WTC11 (cell line): ENCODE data around the gene EYA2. TPM values are rescaled to one million over a fixed set of nuclear protein-coding genes. Genes with fewer than 3 reads are reported as not detected.

ENCODE experiments used
- ATAC-seq: fragments of 200-7000 bp; cut with Tn5 transposase; 2 replicates; pipeline ENCODE4 v1.10.0; 2021; ENCODE audit warnings: mild to moderate bottlenecking, moderate library complexity
- CTCF ChIA-PET: fragments of 300-600 bp; sonication (Branson Sonifier 250); formaldehyde crosslinking; loops from one replicate; lab custom pipeline; 2021; ENCODE audit warnings: antibody characterized with exemption; lab: Charles Lee
- POLR2A ChIA-PET: fragments of 350-600 bp; sonication (Branson Sonifier 250); formaldehyde crosslinking; loops from one replicate; lab custom pipeline; 2021; ENCODE audit warnings: antibody characterized with exemption; lab: Charles Lee
- DNase-seq: peaks from one replicate; pipeline ENCODE4 v3.0.0; 2021; ENCODE audit warnings: low spot score
- H3K27ac Mint-ChIP-seq: 2 replicates; pipeline ENCODE4 v1.8.0; 2021; ENCODE audit warnings: mixed read lengths
- H3K27me3 Mint-ChIP-seq: 2 replicates; pipeline ENCODE4 v1.8.0; 2021; ENCODE audit warnings: low read depth, mild to moderate bottlenecking, moderate library complexity, mixed read lengths
- H3K36me3 Mint-ChIP-seq: 2 replicates; pipeline ENCODE4 v1.8.0; 2021; ENCODE audit warnings: mixed read lengths
- H3K4me1 Mint-ChIP-seq: 2 replicates; pipeline ENCODE4 v1.8.0; 2022; ENCODE audit warnings: mixed read lengths
- H3K4me3 Mint-ChIP-seq: 2 replicates; pipeline ENCODE4 v1.8.0; 2021; ENCODE audit warnings: mild to moderate bottlenecking, moderate library complexity, mixed read lengths
- H3K9me3 Mint-ChIP-seq: 2 replicates; pipeline ENCODE4 v1.8.0; 2021; ENCODE audit warnings: mixed read lengths
- E2F4 ChIP-seq: sonication (generic); formaldehyde crosslinking; IDR thresholded peaks from 2 replicates; pipeline ENCODE4 v1.8.1; 2022; ENCODE audit warnings: low read depth, mild to moderate bottlenecking, moderate library complexity, missing genetic modification reagents, borderline replicate concordance
- E2F5 ChIP-seq: sonication (generic); formaldehyde crosslinking; IDR thresholded peaks from 2 replicates; pipeline ENCODE4 v1.8.1; 2022; ENCODE audit warnings: mild to moderate bottlenecking, moderate library complexity, missing genetic modification reagents
- EMX1 ChIP-seq: fragments of 250-450 bp; sonication (Bioruptor Pico); IDR thresholded peaks from 2 replicates; pipeline ENCODE4 v1.8.0; 2021; ENCODE audit warnings: mild to moderate bottlenecking
- GTF2I ChIP-seq: fragments of 250-450 bp; sonication (Bioruptor Pico); conservative IDR thresholded peaks from 2 replicates; pipeline ENCODE4 v1.4.0; 2021; ENCODE audit warnings: mild to moderate bottlenecking
- NR2C2 ChIP-seq: sonication (generic); formaldehyde crosslinking; IDR thresholded peaks from 2 replicates; pipeline ENCODE4 v1.8.0; 2022; ENCODE audit warnings: mild to moderate bottlenecking, missing genetic modification reagents
- NR3C1 ChIP-seq: sonication (generic); formaldehyde crosslinking; conservative IDR thresholded peaks from 2 replicates; pipeline ENCODE4 v1.8.1; 2023; ENCODE audit warnings: low read depth, mild to moderate bottlenecking, missing genetic modification reagents
- OVOL2 ChIP-seq: fragments of 250-450 bp; sonication (Bioruptor Pico); IDR thresholded peaks from 2 replicates; pipeline ENCODE4 v1.9.0; 2021; ENCODE audit warnings: mild to moderate bottlenecking, borderline replicate concordance
- PRDM15 ChIP-seq: sonication (generic); formaldehyde crosslinking; IDR thresholded peaks from 2 replicates; pipeline ENCODE4 v1.8.0; 2022; ENCODE audit warnings: missing genetic modification reagents
- SMAD3 ChIP-seq: sonication (generic); formaldehyde crosslinking; IDR thresholded peaks from 2 replicates; pipeline ENCODE4 v1.8.0; 2022; ENCODE audit warnings: missing genetic modification reagents, mild to moderate bottlenecking, borderline replicate concordance
- TCF7 ChIP-seq: sonication (generic); formaldehyde crosslinking; IDR thresholded peaks from 2 replicates; pipeline ENCODE4 v1.8.0; 2022; ENCODE audit warnings: mild to moderate bottlenecking, low read depth, missing genetic modification reagents, moderate library complexity
- ZNF121 ChIP-seq: sonication (generic); formaldehyde crosslinking; IDR thresholded peaks from 2 replicates; pipeline ENCODE4 v1.8.0; 2023; ENCODE audit warnings: missing genetic modification reagents
- ZNF281 ChIP-seq: sonication (generic); formaldehyde crosslinking; IDR thresholded peaks from 2 replicates; pipeline ENCODE4 v1.8.0; 2023; ENCODE audit warnings: mild to moderate bottlenecking, missing genetic modification reagents
- total RNA-seq: library from RNA; stranded (reverse); gene quantifications from 3 replicates; pipeline ENCODE4 v1.2.3, GENCODE V29; 2021
- TF ChIP-seq, protein P1 (sequence below): fragments of 250-450 bp; sonication (Bioruptor Pico); IDR thresholded peaks from 2 replicates; pipeline ENCODE4 v1.9.0; 2021; ENCODE audit warnings: mild to moderate bottlenecking, borderline replicate concordance
- TF ChIP-seq, protein P2 (sequence below): sonication (generic); formaldehyde crosslinking; IDR thresholded peaks from 2 replicates; pipeline ENCODE4 v1.8.0; 2022; ENCODE audit warnings: mild to moderate bottlenecking, missing genetic modification reagents
- TF ChIP-seq, protein P3 (sequence below): sonication (generic); formaldehyde crosslinking; IDR thresholded peaks from 2 replicates; pipeline ENCODE4 v1.8.1; 2023; ENCODE audit warnings: mild to moderate bottlenecking, moderate library complexity, missing genetic modification reagents
- TF ChIP-seq, protein P4 (sequence below): sonication (generic); formaldehyde crosslinking; IDR thresholded peaks from 2 replicates; pipeline ENCODE4 v1.8.0; 2022; ENCODE audit warnings: mild to moderate bottlenecking, missing genetic modification reagents

Gene EYA2
- total RNA-seq, 1 experiment from 2014 or later, result 1.5 TPM

GRCh38 chr20:47041396-47041899 lies 146.8 kb downstream of the EYA2 start (continued):
- TF ChIP-seq PRDM15 (CRISPR knock-in tag), result no peak
- TF ChIP-seq NR3C1 (CRISPR knock-in tag), result no peak

GRCh38 chr20:47042464-47042863 lies 147.8 kb downstream of the EYA2 start:
- H3K36me3 Mint-ChIP-seq, result 0 out of 2 replicates have a peak, but pooled peaks cover 3% of the 10 kb centered on the region
- CTCF ChIA-PET, result interaction anchor here (2.0 kb wide), 1 partner anchor 222 kb away, joined by 5 read pairs; no protein-coding TSS in a partner anchor
- H3K9me3 Mint-ChIP-seq, result peaks cover 31% of the 10 kb centered on the region
- no peaks in the 10 kb centered on the region for H3K27me3 Mint-ChIP-seq
- no peak overlapping the region for H3K4me3 Mint-ChIP-seq
- H3K27ac Mint-ChIP-seq, result no peak overlapping the region
- ATAC-seq (no peak), DNase-seq (no peak)
- no peaks in the 10 kb centered on the region for H3K4me1 Mint-ChIP-seq
- TF ChIP-seq, protein P1, sequence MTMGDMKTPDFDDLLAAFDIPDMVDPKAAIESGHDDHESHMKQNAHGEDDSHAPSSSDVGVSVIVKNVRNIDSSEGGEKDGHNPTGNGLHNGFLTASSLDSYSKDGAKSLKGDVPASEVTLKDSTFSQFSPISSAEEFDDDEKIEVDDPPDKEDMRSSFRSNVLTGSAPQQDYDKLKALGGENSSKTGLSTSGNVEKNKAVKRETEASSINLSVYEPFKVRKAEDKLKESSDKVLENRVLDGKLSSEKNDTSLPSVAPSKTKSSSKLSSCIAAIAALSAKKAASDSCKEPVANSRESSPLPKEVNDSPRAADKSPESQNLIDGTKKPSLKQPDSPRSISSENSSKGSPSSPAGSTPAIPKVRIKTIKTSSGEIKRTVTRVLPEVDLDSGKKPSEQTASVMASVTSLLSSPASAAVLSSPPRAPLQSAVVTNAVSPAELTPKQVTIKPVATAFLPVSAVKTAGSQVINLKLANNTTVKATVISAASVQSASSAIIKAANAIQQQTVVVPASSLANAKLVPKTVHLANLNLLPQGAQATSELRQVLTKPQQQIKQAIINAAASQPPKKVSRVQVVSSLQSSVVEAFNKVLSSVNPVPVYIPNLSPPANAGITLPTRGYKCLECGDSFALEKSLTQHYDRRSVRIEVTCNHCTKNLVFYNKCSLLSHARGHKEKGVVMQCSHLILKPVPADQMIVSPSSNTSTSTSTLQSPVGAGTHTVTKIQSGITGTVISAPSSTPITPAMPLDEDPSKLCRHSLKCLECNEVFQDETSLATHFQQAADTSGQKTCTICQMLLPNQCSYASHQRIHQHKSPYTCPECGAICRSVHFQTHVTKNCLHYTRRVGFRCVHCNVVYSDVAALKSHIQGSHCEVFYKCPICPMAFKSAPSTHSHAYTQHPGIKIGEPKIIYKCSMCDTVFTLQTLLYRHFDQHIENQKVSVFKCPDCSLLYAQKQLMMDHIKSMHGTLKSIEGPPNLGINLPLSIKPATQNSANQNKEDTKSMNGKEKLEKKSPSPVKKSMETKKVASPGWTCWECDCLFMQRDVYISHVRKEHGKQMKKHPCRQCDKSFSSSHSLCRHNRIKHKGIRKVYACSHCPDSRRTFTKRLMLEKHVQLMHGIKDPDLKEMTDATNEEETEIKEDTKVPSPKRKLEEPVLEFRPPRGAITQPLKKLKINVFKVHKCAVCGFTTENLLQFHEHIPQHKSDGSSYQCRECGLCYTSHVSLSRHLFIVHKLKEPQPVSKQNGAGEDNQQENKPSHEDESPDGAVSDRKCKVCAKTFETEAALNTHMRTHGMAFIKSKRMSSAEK (CRISPR knock-in tag), result no peak
- TF ChIP-seq, protein P2, sequence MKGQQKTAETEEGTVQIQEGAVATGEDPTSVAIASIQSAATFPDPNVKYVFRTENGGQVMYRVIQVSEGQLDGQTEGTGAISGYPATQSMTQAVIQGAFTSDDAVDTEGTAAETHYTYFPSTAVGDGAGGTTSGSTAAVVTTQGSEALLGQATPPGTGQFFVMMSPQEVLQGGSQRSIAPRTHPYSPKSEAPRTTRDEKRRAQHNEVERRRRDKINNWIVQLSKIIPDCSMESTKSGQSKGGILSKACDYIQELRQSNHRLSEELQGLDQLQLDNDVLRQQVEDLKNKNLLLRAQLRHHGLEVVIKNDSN, result no peak
- TF ChIP-seq OVOL2 (CRISPR knock-in tag) (no peak), EMX1 (CRISPR knock-in tag) (no peak), NR3C1 (CRISPR knock-in tag) (no peak)
- POLR2A ChIA-PET, result no interaction called here

GRCh38 chr20:47043086-47043485 lies 148.4 kb downstream of the EYA2 start:
- H3K36me3 Mint-ChIP-seq, result 0 out of 2 replicates have a peak, but pooled peaks cover 8% of the 10 kb centered on the region
- no peak overlapping the region for H3K27ac Mint-ChIP-seq
- ATAC-seq (no peak), DNase-seq (no peak)
- H3K9me3 Mint-ChIP-seq, result peaks cover 32% of the 10 kb centered on the region
- POLR2A ChIA-PET, result no interaction called here
- CTCF ChIA-PET, result interaction anchor here (0.6 to 2.0 kb wide), 2 partner anchors 149 to 222 kb away, joined by 5 read pairs; no protein-coding TSS in a partner anchor
- no peaks in the 10 kb centered on the region for H3K4me1 Mint-ChIP-seq
- H3K4me3 Mint-ChIP-seq, result no peak overlapping the region
- no peaks in the 10 kb centered on the region for H3K27me3 Mint-ChIP-seq
- TF ChIP-seq E2F5 (CRISPR knock-in tag) (no peak), E2F4 (CRISPR knock-in tag) (no peak), ZNF121 (no peak), SMAD3 (CRISPR knock-in tag) (no peak), NR2C2 (CRISPR knock-in tag) (no peak), ZNF281 (CRISPR knock-in tag) (no peak), GTF2I (no peak), TCF7 (CRISPR knock-in tag) (no peak)
- TF ChIP-seq, protein P3, sequence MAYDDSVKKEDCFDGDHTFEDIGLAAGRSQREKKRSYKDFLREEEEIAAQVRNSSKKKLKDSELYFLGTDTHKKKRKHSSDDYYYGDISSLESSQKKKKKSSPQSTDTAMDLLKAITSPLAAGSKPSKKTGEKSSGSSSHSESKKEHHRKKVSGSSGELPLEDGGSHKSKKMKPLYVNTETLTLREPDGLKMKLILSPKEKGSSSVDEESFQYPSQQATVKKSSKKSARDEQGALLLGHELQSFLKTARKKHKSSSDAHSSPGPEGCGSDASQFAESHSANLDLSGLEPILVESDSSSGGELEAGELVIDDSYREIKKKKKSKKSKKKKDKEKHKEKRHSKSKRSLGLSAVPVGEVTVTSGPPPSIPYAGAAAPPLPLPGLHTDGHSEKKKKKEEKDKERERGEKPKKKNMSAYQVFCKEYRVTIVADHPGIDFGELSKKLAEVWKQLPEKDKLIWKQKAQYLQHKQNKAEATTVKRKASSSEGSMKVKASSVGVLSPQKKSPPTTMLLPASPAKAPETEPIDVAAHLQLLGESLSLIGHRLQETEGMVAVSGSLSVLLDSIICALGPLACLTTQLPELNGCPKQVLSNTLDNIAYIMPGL (CRISPR knock-in tag), result no peak
- TF ChIP-seq, protein P4, sequence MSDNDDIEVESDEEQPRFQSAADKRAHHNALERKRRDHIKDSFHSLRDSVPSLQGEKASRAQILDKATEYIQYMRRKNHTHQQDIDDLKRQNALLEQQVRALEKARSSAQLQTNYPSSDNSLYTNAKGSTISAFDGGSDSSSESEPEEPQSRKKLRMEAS (CRISPR knock-in tag), result no peak
